GM13977 (cell line): Measurements from ENCODE around the gene EEF1A2.

Experiments
- DNase-seq: peaks from one replicate; pipeline ENCODE4 v3.0.0; 2012; ENCODE audit warnings: low spot score
- CTCF ChIP-seq: IDR thresholded peaks from 2 replicates; pipeline ENCODE4 v1.5.1; 2012; ENCODE audit warnings: mild to moderate bottlenecking, control low read depth; ENCODE audit not compliant: insufficient read depth; ENCODE audit errors: extremely low read depth, missing control alignments
- in situ Hi-C: fragments of 300-500 bp; cut with MboI; formaldehyde crosslinking; loops from one replicate; pipeline ENCODE4 v1.12.0; 2022; ENCODE audit warnings: low sequenced_read_pairs, low pct_unique_long_range_greater_than_20kb, mixed read lengths, inconsistent platforms; ENCODE audit not compliant: unreplicated experiment

Gene EEF1A2

GRCh38 chr20:63544958-63545516 is 46.2 kb upstream of the EEF1A2 start:
- no peak for DNase-seq
- in situ Hi-C loops: no loop called here
- no peak for TF ChIP-seq CTCF

- in situ Hi-C loops: no loop called here
- DNase-seq: no peak
- no peak for TF ChIP-seq CTCF
Measured at GRCh38 chr20:63544241-63544957, 45.5 kb upstream of the EEF1A2 start.

- in situ Hi-C loops: no loop called here
- DNase-seq: no peak
- no peak for TF ChIP-seq CTCF
Measured at GRCh38 chr20:63543733-63544132, 44.9 kb upstream of the EEF1A2 start.

- in situ Hi-C loops: no loop called here
- DNase-seq: no peak
- no peak for TF ChIP-seq CTCF
Measured at GRCh38 chr20:63543131-63543530, 44.2 kb upstream of the EEF1A2 start.

GRCh38 chr20:63542696-63543095 is 43.8 kb upstream of the EEF1A2 start:
- in situ Hi-C loops: no loop called here
- DNase-seq: peak; percentile 90
- no peak for TF ChIP-seq CTCF

GRCh38 chr20:63542031-63542559 is 43.2 kb upstream of the EEF1A2 start:
- no peak for TF ChIP-seq CTCF
- in situ Hi-C loops: no loop called here
- DNase-seq: no peak
